GOT3 (cell line): ENCODE measurements around the gene ABCC3.

ENCODE experiments used
- DNase-seq: peaks from one replicate; lab custom pipeline; 2025; ENCODE audit warnings: mixed read lengths; lab: John Stamatoyannopoulos, UW

ABCC3 gene

DNA sequence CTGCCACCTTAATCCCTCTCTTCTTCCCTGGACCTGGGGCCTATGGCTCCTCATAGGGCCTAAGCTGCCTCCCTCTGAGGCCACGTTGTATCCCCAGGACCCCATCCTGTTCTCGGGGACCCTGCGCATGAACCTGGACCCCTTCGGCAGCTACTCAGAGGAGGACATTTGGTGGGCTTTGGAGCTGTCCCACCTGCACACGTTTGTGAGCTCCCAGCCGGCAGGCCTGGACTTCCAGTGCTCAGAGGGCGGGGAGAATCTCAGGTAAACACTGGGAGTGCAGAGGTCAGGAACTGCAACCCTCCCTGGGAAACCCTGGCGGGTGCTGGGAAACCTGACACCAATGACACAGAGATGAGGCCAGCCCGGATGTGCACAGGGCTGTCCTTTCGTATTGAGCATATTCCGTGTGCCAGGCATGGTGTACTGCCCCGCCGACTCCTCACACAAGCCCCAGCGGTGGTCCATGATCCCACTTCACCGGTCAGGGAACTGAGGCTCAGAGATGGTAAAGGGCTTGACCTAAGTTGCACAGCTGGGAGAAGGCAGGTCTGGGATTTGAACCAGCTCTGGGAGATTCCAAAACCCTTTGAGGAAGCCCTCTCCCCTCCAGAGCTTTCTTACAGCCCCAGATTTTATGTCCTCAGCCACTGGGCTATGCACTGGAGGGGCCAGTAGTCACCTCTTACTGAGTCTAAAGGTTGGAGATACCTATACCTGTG, 50.1 kb downstream of the ABCC3 start:
- DNase-seq, result no peak

- DNase-seq, result no peak
These were observed 50.6 kb downstream of the ABCC3 start for GRCh38 chr17:50685334-50685665.

DNA sequence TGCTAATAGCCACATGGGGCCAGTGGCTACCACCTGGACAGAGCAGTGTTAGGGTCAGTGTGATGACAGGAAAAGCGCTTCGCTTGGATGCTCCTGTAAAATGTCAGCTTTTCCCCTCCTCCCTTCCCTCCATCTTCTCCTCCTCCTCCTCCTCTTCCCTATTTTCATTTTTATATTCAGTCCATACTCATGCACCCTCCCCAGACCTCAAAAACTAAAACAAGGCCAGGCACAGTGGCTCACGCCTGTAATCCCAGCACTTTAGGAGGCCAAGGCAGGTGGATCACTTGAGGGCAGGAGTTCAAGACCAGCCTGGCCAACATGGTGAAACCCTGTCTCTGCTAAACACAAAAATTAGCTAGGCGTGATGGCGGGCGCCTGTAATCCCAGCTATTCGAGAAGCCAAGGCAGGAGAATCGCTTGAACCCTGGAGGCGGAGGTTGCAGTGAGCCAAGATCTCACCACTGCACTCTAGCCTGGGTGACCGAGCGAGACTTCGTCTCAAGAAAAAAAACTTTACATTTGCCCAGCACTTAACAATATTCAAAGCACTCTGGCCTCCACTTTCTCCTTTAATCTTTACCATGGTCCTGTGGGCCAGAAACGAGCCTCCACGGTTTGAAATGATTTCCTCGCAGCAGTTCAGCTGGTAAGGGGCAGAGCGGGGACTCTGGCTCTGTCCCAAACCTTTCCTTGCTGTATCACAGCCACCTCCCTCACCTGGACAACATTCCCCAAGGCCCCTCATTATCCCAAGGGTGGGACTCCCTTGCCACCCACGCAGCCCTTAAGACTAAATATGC, 51.2 kb downstream of the ABCC3 start:
- no peak for DNase-seq

GRCh38 chr17:50686494-50687199, 52.0 kb downstream of the ABCC3 start:
- no peak for DNase-seq

DNA sequence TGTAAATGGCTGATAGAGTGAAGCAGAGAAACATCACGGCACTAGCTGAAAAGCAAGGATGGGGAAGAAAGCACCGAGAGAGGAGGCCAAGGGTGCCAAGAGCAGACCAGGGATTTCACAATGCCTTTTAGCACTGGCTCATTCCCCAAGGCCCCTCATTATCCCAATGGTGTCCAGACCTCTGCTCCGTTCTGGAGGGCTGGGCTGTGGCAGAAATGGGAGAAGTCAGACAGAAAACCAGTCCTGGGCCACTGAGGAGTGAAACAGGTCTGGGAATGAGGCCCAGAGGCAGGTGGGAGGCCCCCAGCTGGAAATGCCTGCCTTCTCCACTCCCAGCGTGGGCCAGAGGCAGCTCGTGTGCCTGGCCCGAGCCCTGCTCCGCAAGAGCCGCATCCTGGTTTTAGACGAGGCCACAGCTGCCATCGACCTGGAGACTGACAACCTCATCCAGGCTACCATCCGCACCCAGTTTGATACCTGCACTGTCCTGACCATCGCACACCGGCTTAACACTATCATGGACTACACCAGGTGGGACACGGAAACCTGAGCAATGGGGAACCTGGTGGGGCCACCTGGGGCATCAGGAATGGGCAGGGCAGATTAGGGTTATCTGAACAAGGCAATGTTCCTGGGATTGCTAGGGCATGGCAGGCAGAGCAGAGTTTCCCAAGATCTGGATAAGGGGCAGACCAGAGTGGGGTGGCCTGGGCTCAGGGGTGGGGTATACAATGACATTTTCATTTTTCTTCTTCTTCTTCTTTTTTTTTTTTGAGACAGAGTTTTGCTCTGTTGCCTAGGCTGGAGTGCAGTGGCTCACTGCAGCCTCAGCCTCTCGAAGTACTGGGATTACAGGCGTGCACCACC, 52.8 kb downstream of the ABCC3 start:
- no peak for DNase-seq

DNA sequence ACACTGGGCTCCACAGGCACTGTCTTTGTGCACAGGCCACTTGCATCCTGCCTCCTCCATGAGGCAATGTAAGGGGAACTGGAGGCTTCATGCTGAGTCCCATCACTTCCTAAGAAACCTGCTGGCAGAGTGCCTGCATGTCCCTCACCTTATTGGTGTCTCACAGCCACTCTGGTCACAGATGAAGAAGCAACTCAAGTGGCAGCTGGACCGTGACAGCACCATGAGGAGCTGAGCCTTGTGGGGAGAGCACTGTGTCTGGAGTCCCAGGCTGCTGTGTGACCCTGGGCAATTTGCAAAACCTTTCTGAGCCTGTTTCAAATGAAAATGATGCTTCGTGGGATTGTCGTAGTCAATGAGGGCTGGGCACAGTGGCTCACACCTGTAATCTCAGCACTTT, 53.6 kb downstream of the ABCC3 start:
- DNase-seq, result no peak

DNA sequence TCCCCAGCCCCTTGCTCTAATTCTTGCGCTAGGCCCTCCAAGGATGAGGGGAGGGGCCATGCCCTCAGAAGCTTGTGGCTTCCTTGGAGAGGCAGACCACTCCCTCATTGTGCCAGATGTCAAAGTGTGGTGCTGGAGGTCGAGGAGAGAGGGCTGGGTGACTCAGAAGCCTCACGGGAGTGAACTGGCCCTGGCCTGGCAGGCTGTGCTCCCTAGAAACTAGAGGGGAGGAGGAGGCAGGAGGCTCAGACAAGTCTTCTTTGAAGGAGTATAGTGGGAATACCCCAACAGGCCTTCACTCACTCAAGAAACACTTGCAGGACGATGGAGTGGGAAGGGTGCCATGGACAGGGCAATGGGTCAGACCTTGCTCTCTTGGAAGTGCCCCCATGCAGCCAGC, 54.6 kb downstream of the ABCC3 start:
- no peak for DNase-seq

DNA sequence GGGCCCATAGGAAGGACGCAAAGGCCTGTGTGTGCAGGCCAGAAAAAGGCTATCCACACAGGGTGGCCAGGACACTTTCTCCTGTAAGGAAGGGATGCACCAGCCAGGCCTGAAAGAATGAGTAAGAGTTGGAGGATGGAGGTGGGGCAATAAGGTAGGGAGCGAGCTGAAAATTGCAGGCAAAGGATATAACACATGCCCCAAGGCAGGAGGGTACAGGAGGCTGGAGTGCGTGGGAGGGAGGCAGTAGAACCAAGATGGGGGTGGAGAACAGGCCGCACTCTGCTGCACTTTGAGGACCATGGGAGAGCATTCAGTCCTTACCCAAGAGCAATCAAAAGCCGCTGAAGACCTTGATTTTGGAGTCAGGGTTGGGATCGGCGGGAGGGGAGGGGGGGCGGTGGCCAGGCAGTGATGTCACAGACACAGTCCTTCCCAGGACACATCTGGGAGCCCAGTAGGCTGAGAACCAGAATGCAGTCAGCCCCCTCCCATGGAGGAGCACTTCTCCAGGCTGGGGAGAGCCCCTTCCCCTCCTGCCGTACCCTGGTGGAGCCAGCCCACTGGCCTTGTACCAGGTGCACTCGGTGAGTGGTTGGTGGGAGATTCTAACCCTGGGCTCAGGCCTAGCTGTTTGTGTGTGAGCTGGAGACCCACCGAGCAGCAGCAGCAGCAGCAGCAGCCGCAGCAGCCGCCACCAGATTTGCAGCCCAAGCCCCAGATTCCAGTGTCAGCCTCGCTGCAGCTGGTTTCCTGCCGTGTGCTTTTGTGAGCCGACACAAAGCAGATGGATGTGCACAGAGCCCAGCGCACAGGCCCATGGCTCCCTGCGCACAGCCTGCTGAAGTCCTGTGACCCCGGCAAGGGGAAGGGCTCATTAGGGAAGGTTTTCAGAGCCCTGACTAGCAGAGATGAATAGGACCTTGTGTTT, 55.5 kb downstream of the ABCC3 start:
- DNase-seq, result no peak

GRCh38 chr17:50690887-50691549, 56.3 kb downstream of the ABCC3 start:
- no peak for DNase-seq

DNA sequence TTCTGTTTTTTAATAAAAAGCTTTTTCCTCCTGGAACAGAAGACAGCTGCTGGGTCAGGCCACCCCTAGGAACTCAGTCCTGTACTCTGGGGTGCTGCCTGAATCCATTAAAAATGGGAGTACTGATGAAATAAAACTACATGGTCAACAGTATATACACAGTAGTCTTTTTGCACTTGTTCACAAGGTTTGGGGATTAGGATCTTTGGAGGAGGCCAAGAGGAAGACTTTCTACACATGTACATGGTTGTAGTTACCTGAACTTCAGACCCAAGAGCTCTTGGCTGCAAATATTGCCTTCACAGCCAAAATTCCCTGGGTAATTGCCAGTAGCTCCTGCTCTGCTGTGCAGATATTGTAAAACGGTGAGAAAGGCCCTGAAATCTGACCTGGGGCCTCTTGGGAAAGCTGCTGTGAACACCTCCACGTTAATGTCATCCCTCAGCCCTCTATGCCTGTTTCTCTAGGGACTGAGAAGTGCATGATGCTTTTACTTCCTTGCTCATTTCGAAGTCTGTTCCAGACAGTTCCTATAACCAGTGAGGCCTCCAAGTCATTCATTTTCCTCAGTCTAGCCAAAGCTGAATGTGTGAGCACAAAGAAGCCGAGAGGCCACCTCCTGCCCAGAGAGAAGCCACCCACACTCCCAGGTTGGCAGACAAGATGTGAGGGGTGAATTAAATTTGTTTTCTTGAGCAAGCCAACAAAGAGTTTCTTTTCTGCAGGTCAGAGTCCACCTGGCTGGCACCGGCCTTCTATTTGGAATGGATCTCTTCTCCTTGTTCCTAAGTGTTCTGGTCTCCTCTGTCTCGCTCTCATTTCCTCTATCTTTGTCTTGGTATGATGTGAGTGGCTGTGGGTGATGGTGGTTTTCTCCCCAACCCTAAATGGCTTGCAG, 57.1 kb downstream of the ABCC3 start:
- DNase-seq, result no peak

DNA sequence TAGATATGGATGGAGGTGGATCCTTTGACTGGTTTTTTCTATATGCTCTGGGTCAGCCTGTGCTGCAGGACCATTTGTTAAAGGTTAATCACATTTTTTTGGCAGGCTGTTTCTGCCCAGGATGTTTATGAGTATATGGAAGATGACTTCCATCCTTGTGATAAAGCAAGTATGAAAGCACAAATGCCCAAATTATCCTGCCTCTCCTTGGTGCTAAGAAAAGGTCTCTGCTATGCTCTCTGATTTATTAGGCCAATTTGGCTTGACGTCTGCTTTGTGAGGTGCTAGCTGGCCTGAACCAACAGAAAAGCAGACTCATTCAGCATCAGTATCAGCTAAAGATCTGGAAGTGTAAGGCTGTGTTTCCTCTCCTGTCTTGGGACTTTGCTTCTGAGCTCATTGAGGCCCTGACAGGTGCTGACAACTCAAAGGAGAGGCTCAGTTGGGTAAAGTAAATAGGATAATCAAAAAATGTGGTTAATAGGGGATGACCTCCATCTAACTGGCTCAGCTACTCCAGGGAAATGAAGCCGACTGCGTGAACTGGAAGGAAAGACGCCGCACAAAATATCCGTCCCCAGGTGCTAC, 57.9 kb downstream of the ABCC3 start:
- DNase-seq, result no peak

DNA sequence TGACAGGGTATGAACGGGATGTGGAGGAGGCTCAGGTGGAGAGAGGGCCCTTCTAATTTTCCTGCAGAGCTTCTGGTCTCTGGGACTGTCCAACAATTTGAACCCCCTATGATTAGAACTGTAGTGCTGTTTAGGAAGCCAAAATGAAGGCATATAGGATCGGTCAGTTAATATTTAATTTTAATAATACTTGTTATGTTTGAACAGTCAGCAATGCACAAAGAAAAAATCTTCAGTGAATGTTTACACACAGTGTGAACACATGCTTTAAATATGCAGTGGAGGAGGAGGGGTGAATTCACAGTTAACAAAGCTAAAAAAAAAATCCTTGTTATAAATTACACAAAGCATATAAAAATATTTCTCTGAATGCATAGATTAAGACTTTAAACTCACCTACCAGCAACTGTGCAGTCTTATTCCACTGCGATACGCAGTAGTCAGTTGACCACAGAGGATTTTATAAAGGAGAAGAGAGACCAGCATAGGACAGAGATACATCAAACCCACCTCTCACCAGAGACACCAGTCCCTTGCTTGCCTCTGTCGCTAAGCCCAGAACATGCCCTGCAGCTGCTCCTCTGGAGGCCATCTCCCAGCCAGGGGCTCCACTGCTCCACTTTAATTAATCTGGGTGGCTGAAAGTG, 58.5 kb downstream of the ABCC3 start:
- DNase-seq, result no peak

DNA sequence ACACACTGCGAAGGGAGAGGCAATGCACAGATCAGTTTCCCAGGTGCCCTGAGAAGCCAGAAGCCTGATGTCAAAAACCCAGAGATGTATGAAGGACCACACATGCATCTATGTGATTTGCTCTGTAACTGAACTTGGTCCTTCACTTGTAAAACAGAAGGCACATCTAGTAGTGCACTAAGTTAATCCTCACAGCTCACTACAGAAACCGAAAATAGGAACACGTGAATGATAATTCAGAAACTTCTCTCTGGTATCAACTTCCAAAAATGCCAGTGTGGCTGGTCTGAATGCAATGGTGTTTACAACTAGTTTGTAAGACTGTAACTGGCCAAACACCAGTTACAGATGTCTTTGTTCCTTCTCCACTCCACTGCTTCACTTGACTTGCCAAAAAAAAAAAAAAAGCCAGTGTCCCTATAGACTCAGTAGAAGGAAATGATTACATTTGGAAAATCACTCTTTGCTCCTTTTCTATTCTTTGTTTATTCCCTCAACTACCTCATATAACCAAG, 61.7 kb downstream of the ABCC3 start:
- DNase-seq, result no peak

DNA sequence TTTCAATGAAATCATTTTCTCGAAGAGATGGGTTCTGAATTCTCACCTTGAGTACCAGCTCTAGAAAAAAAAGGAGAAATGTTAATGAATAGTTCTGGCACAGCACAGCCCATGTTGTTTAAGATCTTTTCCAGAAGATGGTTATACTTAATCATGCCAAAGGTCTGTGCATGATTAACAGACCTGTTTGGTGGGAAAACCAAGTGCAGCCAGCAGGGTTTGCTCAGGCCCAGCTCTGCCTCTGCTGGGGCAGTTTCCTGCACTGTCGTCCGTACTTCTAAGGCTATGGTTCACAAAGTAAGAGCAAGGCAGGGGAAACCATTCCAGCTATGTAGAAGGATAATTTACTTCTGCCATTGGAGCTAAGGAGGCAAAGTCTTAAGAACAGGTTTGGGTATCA, 62.4 kb downstream of the ABCC3 start:
- DNase-seq, result no peak

- DNase-seq, result no peak
These were observed 63.1 kb downstream of the ABCC3 start for GRCh38 chr17:50697663-50698272.

- DNase-seq, result no peak
These were observed 64.7 kb downstream of the ABCC3 start for GRCh38 chr17:50699410-50699809.

GRCh38 chr17:50703162-50703561, 68.5 kb downstream of the ABCC3 start:
- no peak for DNase-seq
